ENCODE data around the gene RELN.

DNA sequence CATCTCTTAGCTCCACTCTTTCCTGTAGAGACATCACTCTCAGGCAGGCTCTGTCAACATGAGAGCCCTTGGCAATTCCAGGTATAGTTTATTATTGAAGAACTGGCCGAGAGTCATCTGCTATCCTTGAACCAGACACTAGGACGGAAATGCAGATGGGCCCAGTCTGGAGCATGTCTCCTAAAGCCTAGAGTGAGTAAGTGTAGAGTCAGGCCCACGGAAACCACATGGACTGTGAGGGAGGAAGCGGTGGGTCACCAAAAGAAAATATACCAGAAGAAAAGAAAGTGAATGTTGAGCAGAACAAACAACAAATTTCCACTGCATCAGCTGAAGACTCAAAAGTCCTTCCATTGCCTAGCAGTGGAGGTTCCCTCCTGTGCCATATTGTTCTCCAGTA, 15.7 kb upstream of the RELN start:
- TF ChIP-seq CTCF (CRISPR knock-in tag; IDR thresholded peaks at IDR 0.05) (no peak), TBP (CRISPR knock-in tag; IDR thresholded peaks at IDR 0.05) (no peak), ZKSCAN1 (IDR thresholded peaks at IDR 0.05; ENCODE audit: low read length) (no peak), ZFP91 (CRISPR knock-in tag; IDR thresholded peaks at IDR 0.05; ENCODE audit: borderline replicate concordance) (no peak), TCF12 (IDR thresholded peaks at IDR 0.05) (no peak), TCF12 (CRISPR knock-in tag; IDR thresholded peaks at IDR 0.05) (no peak), ASH2L (IDR thresholded peaks at IDR 0.05; ENCODE audit: insufficient read length, low read depth, low read length) (no peak), EZH2 (conservative IDR thresholded peaks at IDR 0.05; ENCODE audit: low read depth, low read length) (no peak), ZFP62 (CRISPR knock-in tag; IDR thresholded peaks at IDR 0.05) (no peak), POLR2A (IDR thresholded peaks at IDR 0.05; ENCODE audit: insufficient read depth in 1 of 2, low read depth in 2 of 2, low read length in 2 of 2) (no peak), TOE1 (CRISPR knock-in tag; IDR thresholded peaks at IDR 0.05) (no peak), ZNF660 (CRISPR knock-in tag; IDR thresholded peaks at IDR 0.05; ENCODE audit: borderline replicate concordance, low read depth) (no peak)
- TF ChIP-seq, protein P1, sequence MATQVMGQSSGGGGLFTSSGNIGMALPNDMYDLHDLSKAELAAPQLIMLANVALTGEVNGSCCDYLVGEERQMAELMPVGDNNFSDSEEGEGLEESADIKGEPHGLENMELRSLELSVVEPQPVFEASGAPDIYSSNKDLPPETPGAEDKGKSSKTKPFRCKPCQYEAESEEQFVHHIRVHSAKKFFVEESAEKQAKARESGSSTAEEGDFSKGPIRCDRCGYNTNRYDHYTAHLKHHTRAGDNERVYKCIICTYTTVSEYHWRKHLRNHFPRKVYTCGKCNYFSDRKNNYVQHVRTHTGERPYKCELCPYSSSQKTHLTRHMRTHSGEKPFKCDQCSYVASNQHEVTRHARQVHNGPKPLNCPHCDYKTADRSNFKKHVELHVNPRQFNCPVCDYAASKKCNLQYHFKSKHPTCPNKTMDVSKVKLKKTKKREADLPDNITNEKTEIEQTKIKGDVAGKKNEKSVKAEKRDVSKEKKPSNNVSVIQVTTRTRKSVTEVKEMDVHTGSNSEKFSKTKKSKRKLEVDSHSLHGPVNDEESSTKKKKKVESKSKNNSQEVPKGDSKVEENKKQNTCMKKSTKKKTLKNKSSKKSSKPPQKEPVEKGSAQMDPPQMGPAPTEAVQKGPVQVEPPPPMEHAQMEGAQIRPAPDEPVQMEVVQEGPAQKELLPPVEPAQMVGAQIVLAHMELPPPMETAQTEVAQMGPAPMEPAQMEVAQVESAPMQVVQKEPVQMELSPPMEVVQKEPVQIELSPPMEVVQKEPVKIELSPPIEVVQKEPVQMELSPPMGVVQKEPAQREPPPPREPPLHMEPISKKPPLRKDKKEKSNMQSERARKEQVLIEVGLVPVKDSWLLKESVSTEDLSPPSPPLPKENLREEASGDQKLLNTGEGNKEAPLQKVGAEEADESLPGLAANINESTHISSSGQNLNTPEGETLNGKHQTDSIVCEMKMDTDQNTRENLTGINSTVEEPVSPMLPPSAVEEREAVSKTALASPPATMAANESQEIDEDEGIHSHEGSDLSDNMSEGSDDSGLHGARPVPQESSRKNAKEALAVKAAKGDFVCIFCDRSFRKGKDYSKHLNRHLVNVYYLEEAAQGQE (IDR thresholded peaks at IDR 0.05; ENCODE audit: borderline replicate concordance in 1 of 2, low read depth in 1 of 2, low read length in 2 of 2), result no peak
- TF ChIP-seq, protein P2, sequence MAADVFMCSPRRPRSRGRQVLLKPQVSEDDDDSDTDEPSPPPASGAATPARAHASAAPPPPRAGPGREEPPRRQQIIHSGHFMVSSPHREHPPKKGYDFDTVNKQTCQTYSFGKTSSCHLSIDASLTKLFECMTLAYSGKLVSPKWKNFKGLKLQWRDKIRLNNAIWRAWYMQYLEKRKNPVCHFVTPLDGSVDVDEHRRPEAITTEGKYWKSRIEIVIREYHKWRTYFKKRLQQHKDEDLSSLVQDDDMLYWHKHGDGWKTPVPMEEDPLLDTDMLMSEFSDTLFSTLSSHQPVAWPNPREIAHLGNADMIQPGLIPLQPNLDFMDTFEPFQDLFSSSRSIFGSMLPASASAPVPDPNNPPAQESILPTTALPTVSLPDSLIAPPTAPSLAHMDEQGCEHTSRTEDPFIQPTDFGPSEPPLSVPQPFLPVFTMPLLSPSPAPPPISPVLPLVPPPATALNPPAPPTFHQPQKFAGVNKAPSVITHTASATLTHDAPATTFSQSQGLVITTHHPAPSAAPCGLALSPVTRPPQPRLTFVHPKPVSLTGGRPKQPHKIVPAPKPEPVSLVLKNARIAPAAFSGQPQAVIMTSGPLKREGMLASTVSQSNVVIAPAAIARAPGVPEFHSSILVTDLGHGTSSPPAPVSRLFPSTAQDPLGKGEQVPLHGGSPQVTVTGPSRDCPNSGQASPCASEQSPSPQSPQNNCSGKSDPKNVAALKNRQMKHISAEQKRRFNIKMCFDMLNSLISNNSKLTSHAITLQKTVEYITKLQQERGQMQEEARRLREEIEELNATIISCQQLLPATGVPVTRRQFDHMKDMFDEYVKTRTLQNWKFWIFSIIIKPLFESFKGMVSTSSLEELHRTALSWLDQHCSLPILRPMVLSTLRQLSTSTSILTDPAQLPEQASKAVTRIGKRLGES (CRISPR knock-in tag; IDR thresholded peaks at IDR 0.05; ENCODE audit: borderline replicate concordance), result no peak
